Uterus (tissue), 4 donors: ENCODE data around the gene RSRC1. TPM values are rescaled to one million over a fixed set of nuclear protein-coding genes. Genes with fewer than 3 reads are reported as not detected.

Source experiments
- DNase-seq, 2 donors: peaks; one replicate each; pipeline ENCODE4 v3.0.0-alpha.2; 2019 to 2020
- H3K27ac ChIP-seq, 2 donors: fragments of 200-600 bp; sonication (generic); 1 replicate in 1 of 2; 2 replicates in 1 of 2; pipeline ENCODE4 v1.5.1; 2016 to 2018
- H3K27me3 ChIP-seq, 2 donors: fragments of 200-600 bp; sonication (generic); one replicate each; pipeline ENCODE4 v1.5.1; 2018 to 2019; ENCODE audit warnings: control low read depth in 1 of 2
- H3K36me3 ChIP-seq, 2 donors: fragments of 200-600 bp; sonication (generic); one replicate each; pipeline ENCODE4 v1.5.1; 2019; ENCODE audit warnings: control low read depth in 1 of 2
- H3K4me1 ChIP-seq, 2 donors: fragments of 200-600 bp; sonication (generic); one replicate each; pipeline ENCODE4 v1.5.1; 2018 to 2019; ENCODE audit warnings: control low read depth in 1 of 2
- H3K4me3 ChIP-seq, 2 donors: fragments of 200-600 bp; sonication (generic); 1 replicate in 1 of 2; 2 replicates in 1 of 2; pipeline ENCODE4 v1.5.1; 2018 to 2019; ENCODE audit warnings: mild to moderate bottlenecking in 1 of 2
- H3K9me3 ChIP-seq, 2 donors: fragments of 200-600 bp; sonication (generic); one replicate each; pipeline ENCODE4 v1.5.1; 2019; ENCODE audit warnings: control low read depth in 1 of 2
- POLR2A ChIP-seq, 2 donors: fragments of 450-650 bp; IDR thresholded peaks; one replicate each; pipeline ENCODE4 v1.6.1; 2016; ENCODE audit warnings: antibody characterized with exemption in 2 of 2, mild to moderate bottlenecking in 1 of 2, moderate library complexity in 1 of 2
- intact Hi-C: fragments of 100-400 bp; cut with DNase I; formaldehyde crosslinking; loops from one replicate; pipeline ENCODE4 v1.15.1; 2023; ENCODE audit warnings: low total_unique reads
- total RNA-seq, 4 donors: library from RNA; depleted of rRNA in 3 of 4; stranded (reverse); fragments of >200 nt in 3 of 4; gene quantifications; one replicate each; pipeline versions ENCODE4 v1.1.0 to v1.2.4, GENCODE V29; 2014 to 2023
- TF ChIP-seq, protein P1 (sequence below), 4 experiments: fragments of 200-600 bp in 2 of 4; fragments of 450-650 bp in 2 of 4; sonication (generic) in 2 of 4; IDR thresholded peaks; one replicate each; pipeline ENCODE4 v1.5.1; 2016 to 2019; ENCODE audit warnings: antibody characterized with exemption in 4 of 4, mild to moderate bottlenecking in 2 of 4, moderate library complexity in 1 of 4
- donor health status: DM: yes; HTN: yes; CAD: no.

The RSRC1 gene
- total RNA-seq, 4 donors from 2014 or later = 24.1 to 128 (median 60.6) TPM

- intact Hi-C loops = no loop called here
- no peaks in the 10 kb centered on the region for H3K36me3 ChIP-seq
- peak; percentile 97 for DNase-seq
- H3K4me3 ChIP-seq = peak within 1 kb of the TSS; percentile 47
- H3K4me1 ChIP-seq = no peaks in the 10 kb centered on the region
- H3K27ac ChIP-seq = peak within 1 kb of the TSS; percentile 42 to 59
- TF ChIP-seq POLR2A (IDR thresholded peaks at IDR 0.05) = peak; percentile 60 to 90
- TF ChIP-seq, protein P1, sequence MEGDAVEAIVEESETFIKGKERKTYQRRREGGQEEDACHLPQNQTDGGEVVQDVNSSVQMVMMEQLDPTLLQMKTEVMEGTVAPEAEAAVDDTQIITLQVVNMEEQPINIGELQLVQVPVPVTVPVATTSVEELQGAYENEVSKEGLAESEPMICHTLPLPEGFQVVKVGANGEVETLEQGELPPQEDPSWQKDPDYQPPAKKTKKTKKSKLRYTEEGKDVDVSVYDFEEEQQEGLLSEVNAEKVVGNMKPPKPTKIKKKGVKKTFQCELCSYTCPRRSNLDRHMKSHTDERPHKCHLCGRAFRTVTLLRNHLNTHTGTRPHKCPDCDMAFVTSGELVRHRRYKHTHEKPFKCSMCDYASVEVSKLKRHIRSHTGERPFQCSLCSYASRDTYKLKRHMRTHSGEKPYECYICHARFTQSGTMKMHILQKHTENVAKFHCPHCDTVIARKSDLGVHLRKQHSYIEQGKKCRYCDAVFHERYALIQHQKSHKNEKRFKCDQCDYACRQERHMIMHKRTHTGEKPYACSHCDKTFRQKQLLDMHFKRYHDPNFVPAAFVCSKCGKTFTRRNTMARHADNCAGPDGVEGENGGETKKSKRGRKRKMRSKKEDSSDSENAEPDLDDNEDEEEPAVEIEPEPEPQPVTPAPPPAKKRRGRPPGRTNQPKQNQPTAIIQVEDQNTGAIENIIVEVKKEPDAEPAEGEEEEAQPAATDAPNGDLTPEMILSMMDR (IDR thresholded peaks at IDR 0.05) = peak in 1 of 4 experiments; percentile 22
- H3K9me3 ChIP-seq = no peaks in the 10 kb centered on the region
- H3K27me3 ChIP-seq = no peaks in the 10 kb centered on the region
These were observed 461.3 kb downstream of the RSRC1 start, which contains the start of gene MLF1 for GRCh38 chr3:158570999-158571702. TSS of gene MLF1 (plus strand) at chr3:158571194. CDS start at chr3:158571301, 107 bp downstream.

DNA sequence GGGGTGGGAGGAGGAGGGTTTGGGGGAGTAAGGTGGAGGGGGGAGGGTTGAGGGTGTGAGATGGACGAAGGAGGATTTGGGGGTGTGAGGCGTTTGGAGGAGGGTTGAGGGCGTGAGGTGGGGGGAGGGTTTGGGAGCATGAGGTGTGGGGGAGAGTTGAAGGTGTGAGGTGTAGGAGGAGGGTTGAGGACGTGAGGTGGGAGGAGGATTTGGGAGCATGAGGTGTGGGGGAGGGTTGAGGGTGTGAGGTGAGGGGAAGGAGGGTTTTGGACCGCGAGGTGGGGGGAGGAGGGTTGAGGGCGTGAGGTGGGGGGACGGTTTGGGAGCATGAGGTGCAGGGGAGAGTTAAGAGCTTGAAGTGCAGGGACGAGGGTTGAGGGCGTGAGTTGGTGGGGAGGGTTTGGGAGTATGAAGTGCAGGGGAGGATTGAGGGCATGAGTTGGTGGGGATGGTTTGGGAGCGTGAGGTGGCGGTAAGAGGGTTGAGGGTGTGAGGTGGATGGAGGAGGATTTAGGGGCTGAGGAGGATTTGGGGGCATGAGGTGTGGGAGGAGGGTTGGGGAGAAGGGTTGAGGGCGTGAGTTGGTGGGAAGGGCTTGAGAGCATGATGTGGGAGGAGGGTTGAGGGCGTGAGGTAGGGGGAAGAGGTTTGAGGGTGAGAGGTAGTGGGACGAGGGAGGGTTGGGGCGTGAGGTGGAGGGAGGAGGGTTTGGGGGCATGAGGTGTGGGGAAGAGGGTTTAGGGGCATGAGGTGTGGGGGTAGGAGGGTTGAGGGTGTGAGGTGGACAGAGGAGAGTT is 462.3 kb downstream of the RSRC1 start:
- H3K36me3 ChIP-seq = no peaks in the 10 kb centered on the region
- peak overlapping the region in 1 of 2 donors; percentile 47 for H3K4me3 ChIP-seq
- no peak for TF ChIP-seq POLR2A (IDR thresholded peaks at IDR 0.05)
- TF ChIP-seq, protein P1 (IDR thresholded peaks at IDR 0.05) = no peak
- H3K9me3 ChIP-seq = no peaks in the 10 kb centered on the region
- no peak overlapping the region for H3K27ac ChIP-seq
- H3K4me1 ChIP-seq = no peaks in the 10 kb centered on the region
- no peak for DNase-seq
- H3K27me3 ChIP-seq = no peaks in the 10 kb centered on the region
- intact Hi-C loops = no loop called here

DNA sequence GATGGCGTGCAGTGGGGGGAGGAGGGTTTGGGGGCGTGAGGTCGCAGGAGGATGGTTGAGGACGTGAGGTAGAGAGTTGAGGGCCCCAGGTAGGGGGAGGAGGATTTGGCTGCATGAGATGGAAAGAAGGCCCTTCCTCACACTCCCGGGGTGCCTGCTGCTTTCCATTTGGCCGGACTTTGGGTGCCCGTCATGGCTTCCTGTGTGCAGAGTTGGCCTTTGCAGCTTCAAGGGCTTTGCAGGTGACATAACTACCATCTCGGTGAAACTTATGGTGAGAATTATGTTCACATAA is 462.8 kb downstream of the RSRC1 start:
- DNase-seq = no peak
- intact Hi-C loops = no loop called here

DNA sequence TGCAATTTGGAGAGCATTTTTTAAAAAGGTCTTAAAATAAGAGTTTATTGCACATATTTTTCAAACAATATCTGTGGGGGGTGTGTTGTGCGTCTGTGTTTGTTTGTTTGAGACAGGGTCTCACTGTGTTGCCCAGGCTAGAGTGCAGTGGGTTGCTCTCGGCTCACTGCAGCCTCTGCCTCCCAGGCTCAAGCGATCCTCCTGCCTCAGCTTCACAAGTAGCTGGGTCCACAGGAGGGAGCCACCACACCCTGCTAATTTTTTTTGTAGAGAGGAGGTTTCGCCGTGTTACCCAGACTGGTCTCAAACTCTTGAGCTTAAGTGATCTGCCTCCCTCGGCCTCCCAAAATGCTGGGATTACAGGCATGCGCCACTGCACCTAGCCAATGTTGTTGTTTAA is 463.8 kb downstream of the RSRC1 start:
- H3K36me3 ChIP-seq = no peaks in the 10 kb centered on the region
- intact Hi-C loops = no loop called here
- H3K4me3 ChIP-seq = no peak overlapping the region
- H3K27me3 ChIP-seq = no peaks in the 10 kb centered on the region
- no peaks in the 10 kb centered on the region for H3K4me1 ChIP-seq
- no peak for DNase-seq
- H3K27ac ChIP-seq = no peak overlapping the region
- TF ChIP-seq, protein P1 (IDR thresholded peaks at IDR 0.05) = no peak
- TF ChIP-seq POLR2A (IDR thresholded peaks at IDR 0.05) = no peak
- H3K9me3 ChIP-seq = no peaks in the 10 kb centered on the region

More for the DNA sequence above, 462.8 kb downstream of the RSRC1 start:
- H3K27me3 ChIP-seq = no peaks in the 10 kb centered on the region
- no peak overlapping the region for H3K27ac ChIP-seq
- H3K4me1 ChIP-seq = no peaks in the 10 kb centered on the region
- TF ChIP-seq POLR2A (IDR thresholded peaks at IDR 0.05) = no peak
- TF ChIP-seq, protein P1 (IDR thresholded peaks at IDR 0.05) = no peak
- no peak overlapping the region for H3K4me3 ChIP-seq
- no peaks in the 10 kb centered on the region for H3K9me3 ChIP-seq
- no peaks in the 10 kb centered on the region for H3K36me3 ChIP-seq

- TF ChIP-seq, protein P1 (IDR thresholded peaks at IDR 0.05) = no peak
- TF ChIP-seq POLR2A (IDR thresholded peaks at IDR 0.05) = no peak
- no peak overlapping the region for H3K27ac ChIP-seq
- intact Hi-C loops = no loop called here
- H3K4me3 ChIP-seq = no peak overlapping the region
- no peaks in the 10 kb centered on the region for H3K9me3 ChIP-seq
- H3K27me3 ChIP-seq = no peaks in the 10 kb centered on the region
- no peaks in the 10 kb centered on the region for H3K4me1 ChIP-seq
- no peak for DNase-seq
- no peaks in the 10 kb centered on the region for H3K36me3 ChIP-seq
These were observed 464.8 kb downstream of the RSRC1 start for GRCh38 chr3:158574646-158575045.
